ENCODE data around the gene GSTT4.
"Not testable (repeated sequence)": the region's sequence is repeated elsewhere in the genome, so short reads cannot be mapped to it uniquely, and the experiment has no call there.

Gene GSTT4

GRCh38 chr22:23986538-23987178, 18.6 kb downstream of the GSTT4 start:
- DNase-seq (ENCODE audit: low spot score): not testable (repeated sequence)

- DNase-seq (ENCODE audit: low spot score): not testable (repeated sequence)
These were observed 19.2 kb downstream of the GSTT4 start for GRCh38 chr22:23986089-23986488.

GRCh38 chr22:23984430-23984829, 20.8 kb downstream of the GSTT4 start:
- DNase-seq (ENCODE audit: low spot score): peak; percentile 59

- DNase-seq (ENCODE audit: low spot score): not testable (repeated sequence)
These were observed 24.7 kb downstream of the GSTT4 start for GRCh38 chr22:23980567-23980966.

GRCh38 chr22:23979557-23980240, 25.6 kb downstream of the GSTT4 start, which contains the start of gene GSTT2:
Gene GSTT2 (plus strand): TSS chr22:23980134.
- not testable (repeated sequence) for DNase-seq (ENCODE audit: low spot score)

GRCh38 chr22:23977304-23977703, 27.9 kb downstream of the GSTT4 start:
- DNase-seq (ENCODE audit: low spot score): not testable (repeated sequence)

GRCh38 chr22:23974836-23975352, 30.4 kb downstream of the GSTT4 start:
- not testable (repeated sequence) for DNase-seq (ENCODE audit: low spot score)

- DNase-seq (ENCODE audit: low spot score): not testable (repeated sequence)
These were observed 30.9 kb downstream of the GSTT4 start, which contains the start of gene DDT for GRCh38 chr22:23974345-23974744. Gene DDT (minus strand): TSS chr22:23974441. CDS start chr22:23974414, 27 bp downstream.

GRCh38 chr22:23971927-23972326, 33.3 kb downstream of the GSTT4 start:
- not testable (repeated sequence) for DNase-seq (ENCODE audit: low spot score)

- no peak for DNase-seq (ENCODE audit: low spot score)
These were observed 34.3 kb downstream of the GSTT4 start for GRCh38 chr22:23970816-23971486.

- DNase-seq (ENCODE audit: low spot score): no peak
These were observed 35.0 kb downstream of the GSTT4 start for GRCh38 chr22:23970201-23970641.

- no peak for DNase-seq (ENCODE audit: low spot score)
These were observed 36.2 kb downstream of the GSTT4 start for GRCh38 chr22:23969071-23969470.

GRCh38 chr22:23966568-23966967, 38.7 kb downstream of the GSTT4 start, which contains the start of gene DDTL:
Gene DDTL (plus strand): TSS chr22:23966888. CDS start chr22:23966915, 27 bp downstream.
- not testable (repeated sequence) for DNase-seq (ENCODE audit: low spot score)

GRCh38 chr22:23966094-23966493, 39.2 kb downstream of the GSTT4 start:
- DNase-seq (ENCODE audit: low spot score): not testable (repeated sequence)

GRCh38 chr22:23961084-23961771, 44.0 kb downstream of the GSTT4 start, which contains the start of gene GSTT2B:
Gene GSTT2B (minus strand): TSS chr22:23961195. CDS start chr22:23961131, 64 bp downstream.
- DNase-seq (ENCODE audit: low spot score): not testable (repeated sequence)

- DNase-seq (ENCODE audit: low spot score): not testable (repeated sequence)
These were observed 48.9 kb downstream of the GSTT4 start for GRCh38 chr22:23956301-23956900.

GRCh38 chr22:23955886-23956285, 49.4 kb downstream of the GSTT4 start:
- DNase-seq (ENCODE audit: low spot score): not testable (repeated sequence)

GRCh38 chr22:23954991-23955305, 50.3 kb downstream of the GSTT4 start:
- DNase-seq (ENCODE audit: low spot score): not testable (repeated sequence)

- DNase-seq (ENCODE audit: low spot score): not testable (repeated sequence)
These were observed 50.9 kb downstream of the GSTT4 start for GRCh38 chr22:23954193-23954990.

GRCh38 chr22:23953485-23953884, 51.8 kb downstream of the GSTT4 start:
- not testable (repeated sequence) for DNase-seq (ENCODE audit: low spot score)

Data from HuH-7 (cell line).